Measurements from ENCODE around the gene FBXO46. TPM values are rescaled to one million over a fixed set of nuclear protein-coding genes. Genes with fewer than 3 reads are reported as not detected.
"Not testable (repeated sequence)": the region's sequence is repeated elsewhere in the genome, so short reads cannot be mapped to it uniquely, and the experiment has no call there.

Gene FBXO46
- total RNA-seq, 1 donor from 2014 or later, result 13.0 TPM

GRCh38 chr19:45728683-45729082 lies 2.0 kb downstream of the FBXO46 start:
- DNase-seq (ENCODE audit: low spot score), result not testable (repeated sequence)

DNA sequence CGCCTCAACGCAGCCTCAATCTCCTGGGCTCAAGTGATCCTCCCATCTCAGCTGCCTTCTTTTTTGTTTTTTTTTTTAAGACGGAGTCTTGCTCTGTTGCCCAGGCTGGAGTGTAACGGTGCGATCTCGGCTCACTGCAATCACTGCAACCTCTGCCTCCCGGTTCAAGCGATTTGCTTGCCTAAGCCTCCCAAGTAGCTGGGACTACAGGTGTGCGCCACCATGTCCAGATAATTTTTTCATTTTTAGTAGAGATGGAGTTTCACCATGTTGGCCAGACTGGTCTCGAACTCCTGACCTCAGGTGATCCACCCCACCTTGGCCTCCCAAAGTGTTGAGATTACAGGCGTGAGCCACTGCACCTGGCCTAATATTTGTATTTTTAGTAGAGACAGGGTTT lies 10.6 kb downstream of the FBXO46 start:
- not testable (repeated sequence) for DNase-seq (ENCODE audit: low spot score)

DNA sequence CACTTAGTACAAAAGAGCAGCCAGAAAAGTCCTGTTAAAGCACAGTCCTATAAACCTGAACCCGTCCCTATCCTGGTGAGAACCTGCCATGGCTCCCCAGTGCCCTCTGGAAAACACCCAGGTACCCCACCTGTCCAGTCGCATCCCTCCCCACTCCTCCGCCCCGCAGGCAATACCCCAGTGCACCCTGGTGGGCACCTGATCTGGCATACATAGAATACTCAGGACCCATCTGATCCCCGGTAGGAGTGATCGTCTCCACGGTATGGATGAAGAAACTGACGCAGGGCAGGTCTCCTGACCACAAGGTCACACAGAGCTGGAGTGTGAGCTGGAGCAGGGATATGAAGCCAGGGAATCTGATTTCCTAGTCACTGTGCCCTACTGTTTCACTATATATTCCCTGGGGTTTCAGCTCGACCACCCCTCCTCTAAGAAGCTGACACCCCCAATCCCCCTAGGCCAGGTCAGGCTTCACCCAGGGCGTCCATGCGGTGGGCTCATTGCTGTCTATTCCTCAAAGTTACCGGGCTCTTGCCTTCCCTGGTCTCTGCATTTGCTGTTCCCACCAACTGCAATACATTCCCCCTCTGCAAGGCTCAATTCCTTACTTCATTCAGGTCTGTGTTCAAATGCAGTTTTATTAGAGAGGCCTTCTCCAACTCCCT lies 12.6 kb downstream of the FBXO46 start:
- no peak for DNase-seq (ENCODE audit: low spot score)

GRCh38 chr19:45717131-45717982 lies 13.3 kb downstream of the FBXO46 start:
- peak; percentile 99 for DNase-seq (ENCODE audit: low spot score)

- no peak for DNase-seq (ENCODE audit: low spot score)
Measured at GRCh38 chr19:45716359-45717130, 14.2 kb downstream of the FBXO46 start.

DNA sequence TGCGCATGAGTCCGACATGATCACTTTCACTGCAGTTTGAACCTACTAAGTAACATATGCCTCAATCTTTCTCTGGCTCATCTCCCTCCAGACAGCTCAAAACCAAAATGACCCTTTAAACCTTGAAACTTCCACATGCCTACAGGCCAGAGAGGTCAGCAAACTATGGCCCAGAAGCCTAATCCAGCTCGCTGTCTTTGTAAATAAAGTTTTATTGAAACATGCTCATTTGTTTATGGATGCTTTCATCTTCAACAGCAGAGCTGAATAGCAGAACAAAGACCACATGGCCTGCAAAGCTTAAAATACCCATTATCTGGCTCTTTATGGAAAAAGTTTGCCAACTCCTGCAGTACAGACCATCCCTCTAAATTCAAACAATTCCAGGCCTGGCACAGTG lies 15.6 kb downstream of the FBXO46 start:
- DNase-seq (ENCODE audit: low spot score), result no peak

DNA sequence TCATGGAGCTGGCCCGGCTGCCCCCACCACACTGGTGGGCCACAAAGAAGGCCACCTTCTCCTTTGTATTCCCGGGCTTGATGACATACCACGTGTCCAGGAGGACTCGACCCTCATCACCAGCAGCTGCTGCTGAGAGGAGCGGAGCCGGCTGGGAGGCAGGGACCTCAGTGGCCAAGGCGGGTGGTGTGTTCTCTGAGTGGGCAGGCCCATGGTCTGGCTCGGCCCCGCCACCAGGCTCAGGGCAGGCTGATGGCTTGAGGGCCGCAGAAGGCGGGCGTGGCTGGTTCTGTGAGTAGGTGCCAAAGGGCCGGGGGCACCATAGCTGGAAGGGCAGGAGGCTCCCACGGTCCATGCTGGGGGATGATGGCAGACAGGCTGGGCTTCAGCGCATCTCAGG lies 17.6 kb downstream of the FBXO46 start:
- no peak for DNase-seq (ENCODE audit: low spot score)

DNA sequence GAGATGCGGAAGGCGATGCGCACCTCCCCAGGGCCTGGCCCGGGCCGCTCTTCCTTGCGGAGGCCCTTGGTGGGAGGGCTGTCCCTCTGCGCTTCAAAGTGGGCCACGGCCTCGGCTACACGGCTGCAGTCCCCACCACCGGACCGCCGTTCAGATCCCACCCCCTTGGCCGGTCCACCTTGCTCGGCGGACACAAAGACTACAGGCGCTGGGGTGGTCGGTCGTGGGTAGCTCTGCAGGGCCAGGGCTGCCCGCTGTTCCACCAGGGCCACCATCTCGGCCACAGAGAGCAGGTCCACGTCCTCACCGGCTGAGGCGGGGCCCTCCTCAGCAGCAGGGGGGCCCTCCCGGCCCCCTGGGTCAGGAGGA lies 18.0 kb downstream of the FBXO46 start:
- no peak for DNase-seq (ENCODE audit: low spot score)

DNA sequence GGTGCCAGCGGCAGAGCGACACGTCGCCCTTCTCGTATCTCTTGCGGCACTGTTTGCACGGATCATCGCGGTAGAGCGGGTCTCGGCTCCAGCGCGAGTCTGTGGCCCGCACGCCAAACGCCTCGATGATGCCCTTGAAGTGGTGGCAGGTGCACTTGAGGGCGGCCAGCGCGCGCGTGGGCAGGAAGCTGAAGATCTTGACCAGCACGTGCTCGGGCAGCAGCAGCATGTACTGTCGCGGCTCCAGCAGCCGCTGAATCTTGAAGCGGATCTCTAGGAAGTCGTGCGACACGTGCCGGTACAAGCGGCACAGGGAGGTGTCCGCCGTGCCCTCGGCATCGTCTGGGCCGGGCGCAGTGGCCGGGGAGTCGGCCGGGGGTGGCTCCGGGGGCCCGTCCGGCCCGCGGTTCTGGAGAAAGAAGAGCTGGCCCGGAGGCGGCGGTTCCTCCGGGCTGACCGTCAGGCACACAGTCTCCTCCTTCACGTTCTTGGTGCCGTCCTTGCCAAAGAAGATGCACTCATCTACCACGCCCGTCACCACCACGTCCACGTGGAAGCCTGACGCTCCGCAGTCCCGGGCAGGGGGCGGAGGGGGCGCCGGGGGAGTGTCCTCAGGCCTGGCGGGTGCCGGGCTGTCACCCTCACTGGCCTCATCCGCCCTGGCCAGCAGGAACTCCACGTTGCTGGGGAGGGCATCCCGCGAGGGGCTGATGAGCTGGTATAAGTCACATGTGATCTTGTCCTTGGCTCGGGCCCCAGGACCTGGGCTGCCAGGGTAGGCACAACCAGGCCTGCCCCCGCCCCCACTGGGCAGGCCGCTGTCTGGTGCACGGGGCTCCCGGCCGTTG lies 18.6 kb downstream of the FBXO46 start:
- no peak for DNase-seq (ENCODE audit: low spot score)

- no peak for DNase-seq (ENCODE audit: low spot score)
Measured at GRCh38 chr19:45710356-45711130, 20.2 kb downstream of the FBXO46 start.

DNA sequence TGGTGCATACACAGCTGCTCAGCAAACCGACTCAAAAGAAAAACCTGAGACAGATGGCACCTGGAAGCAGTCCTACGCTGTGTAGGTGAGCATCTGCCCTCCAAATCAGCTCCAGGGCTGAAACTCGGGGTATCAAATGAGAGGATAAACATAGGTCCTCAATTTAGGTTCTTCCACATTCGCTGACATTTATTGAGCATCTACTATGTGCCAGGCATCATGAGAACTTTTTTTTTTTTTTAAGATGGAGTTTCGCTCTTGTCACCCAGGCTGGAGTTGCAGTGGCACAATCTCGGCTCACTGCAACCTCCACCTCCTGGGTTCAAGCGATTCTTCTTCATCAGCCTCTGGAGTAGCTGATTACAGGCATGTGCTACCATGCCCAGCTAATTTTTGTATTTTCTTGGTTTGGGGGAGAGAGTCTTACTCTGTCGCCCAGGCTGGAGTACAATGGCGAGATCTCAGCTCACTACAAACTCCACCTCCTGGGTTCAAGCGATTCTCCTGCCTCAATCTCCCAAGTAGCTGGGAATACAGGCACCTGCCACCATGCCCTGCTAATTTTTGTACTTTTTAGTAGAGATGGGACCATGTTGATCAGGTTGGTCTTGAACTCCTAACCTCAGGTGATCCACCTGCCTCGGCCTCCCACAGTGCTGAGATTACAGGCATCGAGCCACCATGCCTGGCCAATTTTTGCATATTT lies 24.8 kb downstream of the FBXO46 start:
- no peak for DNase-seq (ENCODE audit: low spot score)

DNA sequence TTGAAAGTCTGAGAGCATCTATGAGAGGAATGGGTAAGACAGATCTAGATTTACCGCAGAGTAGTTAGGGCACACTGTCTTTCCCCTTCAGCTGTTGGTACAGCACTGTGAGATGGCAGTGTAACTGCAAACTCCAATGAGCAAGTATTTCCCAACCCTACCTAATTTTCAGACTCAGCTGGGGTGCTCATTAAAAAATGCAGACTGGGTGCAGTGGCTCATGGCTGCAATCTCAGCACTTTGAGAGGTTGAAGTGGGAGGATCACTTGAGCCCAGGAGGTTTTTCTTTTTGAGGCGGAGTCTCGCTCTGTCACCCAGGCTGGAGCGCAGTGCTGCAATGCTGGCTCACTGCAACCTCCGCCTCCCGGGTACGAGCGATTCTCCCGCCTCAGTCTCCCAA lies 25.6 kb downstream of the FBXO46 start:
- no peak for DNase-seq (ENCODE audit: low spot score)

- no peak for DNase-seq (ENCODE audit: low spot score)
Measured at GRCh38 chr19:45701676-45702075, 29.0 kb downstream of the FBXO46 start.

DNA sequence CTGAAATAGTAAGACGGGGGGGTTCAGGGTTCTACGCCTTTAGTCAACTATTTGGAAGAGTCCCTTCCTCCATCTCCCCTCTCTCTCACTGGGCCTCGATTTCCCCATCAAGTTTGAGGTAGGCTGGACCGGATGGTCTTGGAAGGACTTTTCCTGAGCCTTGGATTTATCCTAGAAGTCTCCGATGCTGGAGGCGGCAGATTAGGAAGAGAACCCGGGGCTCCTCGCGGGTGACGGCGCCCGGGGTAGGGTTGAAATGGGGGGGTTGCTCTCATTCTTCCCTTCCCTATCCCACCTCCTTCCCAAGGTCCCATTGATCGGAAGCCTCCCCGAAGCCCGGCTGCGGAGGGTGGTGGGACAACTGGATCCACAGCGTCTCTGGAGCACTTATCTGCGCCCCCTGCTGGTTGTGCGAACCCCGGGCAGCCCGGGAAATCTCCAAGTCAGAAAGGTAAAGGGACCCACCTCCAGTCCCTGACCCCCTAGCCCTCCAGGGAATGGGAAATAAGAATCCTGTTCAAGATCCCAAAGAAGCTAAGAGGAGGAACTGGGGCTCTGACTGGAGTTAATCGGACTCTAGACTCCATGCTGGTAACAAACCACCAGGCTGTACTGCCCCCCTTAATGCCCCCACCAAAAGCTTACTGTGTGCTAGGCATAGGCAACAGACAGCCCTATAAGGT lies 37.4 kb downstream of the FBXO46 start:
- DNase-seq (ENCODE audit: low spot score), result peak; percentile 76

- peak; percentile 100 for DNase-seq (ENCODE audit: low spot score)
Measured at GRCh38 chr19:45692187-45693105, 38.2 kb downstream of the FBXO46 start, which contains the start of gene QPCTL. QPCTL (plus strand) TSS chr19:45692666; CDS start chr19:45692704, 38 bp downstream.

- peak; percentile 98 for DNase-seq (ENCODE audit: low spot score)
Measured at GRCh38 chr19:45691516-45692186, 39.0 kb downstream of the FBXO46 start, which contains the start of gene SNRPD2. SNRPD2 (minus strand) TSS chr19:45691953; CDS start chr19:45691888, 65 bp downstream.

DNA sequence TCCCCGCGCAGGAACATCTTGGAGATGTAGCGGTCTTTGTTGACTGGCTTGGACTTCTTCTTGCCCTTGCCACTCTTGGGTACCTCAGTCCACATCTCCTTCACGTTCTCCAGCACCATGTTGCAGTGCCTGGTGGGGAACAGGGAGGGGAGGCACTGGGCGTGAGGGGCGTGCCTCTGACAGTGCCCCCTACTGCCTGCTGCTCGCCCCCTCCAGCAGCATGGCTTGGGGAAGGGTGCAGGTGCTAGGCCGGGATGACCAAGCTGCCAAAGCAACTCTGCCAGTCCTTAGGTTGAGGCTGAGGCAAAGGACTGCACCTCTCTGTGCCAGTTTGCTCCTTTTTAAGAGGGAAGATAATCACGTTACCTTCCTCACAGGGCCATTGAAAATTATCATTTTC lies 43.1 kb downstream of the FBXO46 start:
- DNase-seq (ENCODE audit: low spot score), result no peak
